HG03460 (cell line): ENCODE data around the gene POC1B.

Experiments used
- ATAC-seq: cut with Tn5 transposase; IDR thresholded peaks from one replicate; pipeline ENCODE4 v1.9.1; 2021; ENCODE audit not compliant: unreplicated experiment

The POC1B gene

DNA sequence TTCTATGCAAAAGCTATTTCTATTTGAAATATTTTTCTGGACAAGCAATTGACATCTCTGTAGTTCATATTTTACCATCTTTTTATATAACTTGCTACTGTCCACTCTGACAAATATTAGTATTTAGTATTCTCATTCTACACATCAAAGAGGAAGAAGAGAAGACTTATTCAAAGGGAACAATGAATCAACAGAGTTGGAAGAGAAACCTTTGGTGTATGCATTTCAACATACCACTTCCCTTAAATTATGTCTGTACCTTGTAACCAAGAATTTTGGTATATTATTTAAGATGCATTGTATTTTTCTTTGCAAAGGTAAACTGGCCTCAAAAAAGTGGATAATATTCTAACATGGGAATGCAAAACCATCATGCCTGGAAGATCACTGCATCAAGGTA lies 101.5 kb downstream of the POC1B start:
- ATAC-seq, result no peak

- no peak for ATAC-seq
Measured at GRCh38 chr12:89421092-89421835, 104.6 kb downstream of the POC1B start.

DNA sequence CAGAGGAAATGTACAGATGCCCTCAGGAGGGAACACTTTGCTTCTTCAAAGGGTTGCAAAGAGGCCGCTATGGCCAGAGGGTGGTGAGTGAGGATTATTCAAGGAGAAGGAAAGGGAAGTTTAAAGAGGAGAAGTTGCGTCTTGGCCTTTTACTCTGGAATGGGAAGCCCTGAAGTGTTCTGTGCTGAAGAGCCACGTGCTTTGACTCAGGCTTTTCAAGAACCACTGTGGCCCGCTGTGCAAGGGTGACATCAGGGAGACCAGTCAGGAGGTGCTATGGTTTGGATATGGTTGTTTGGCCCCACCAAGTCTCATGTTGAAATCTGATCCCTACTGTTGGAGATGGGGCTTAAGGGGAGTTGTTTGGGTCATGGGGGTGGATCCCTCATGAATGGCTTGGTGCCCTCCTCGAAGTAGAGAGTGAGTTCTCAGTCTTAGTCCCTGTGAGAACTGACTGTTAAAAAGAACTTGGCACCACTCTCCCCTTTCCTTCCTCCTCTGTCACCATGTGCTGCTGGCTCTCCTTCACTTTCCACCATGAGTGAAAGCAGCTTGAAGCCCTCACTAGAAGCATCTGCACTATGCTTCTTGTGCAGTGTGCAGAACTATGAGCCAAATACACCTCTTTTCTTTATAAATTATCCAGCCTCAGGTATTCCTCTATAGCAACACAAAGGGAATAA lies 107.5 kb downstream of the POC1B start:
- ATAC-seq, result no peak

- ATAC-seq, result no peak
Measured at GRCh38 chr12:89417246-89417977, 108.4 kb downstream of the POC1B start.

DNA sequence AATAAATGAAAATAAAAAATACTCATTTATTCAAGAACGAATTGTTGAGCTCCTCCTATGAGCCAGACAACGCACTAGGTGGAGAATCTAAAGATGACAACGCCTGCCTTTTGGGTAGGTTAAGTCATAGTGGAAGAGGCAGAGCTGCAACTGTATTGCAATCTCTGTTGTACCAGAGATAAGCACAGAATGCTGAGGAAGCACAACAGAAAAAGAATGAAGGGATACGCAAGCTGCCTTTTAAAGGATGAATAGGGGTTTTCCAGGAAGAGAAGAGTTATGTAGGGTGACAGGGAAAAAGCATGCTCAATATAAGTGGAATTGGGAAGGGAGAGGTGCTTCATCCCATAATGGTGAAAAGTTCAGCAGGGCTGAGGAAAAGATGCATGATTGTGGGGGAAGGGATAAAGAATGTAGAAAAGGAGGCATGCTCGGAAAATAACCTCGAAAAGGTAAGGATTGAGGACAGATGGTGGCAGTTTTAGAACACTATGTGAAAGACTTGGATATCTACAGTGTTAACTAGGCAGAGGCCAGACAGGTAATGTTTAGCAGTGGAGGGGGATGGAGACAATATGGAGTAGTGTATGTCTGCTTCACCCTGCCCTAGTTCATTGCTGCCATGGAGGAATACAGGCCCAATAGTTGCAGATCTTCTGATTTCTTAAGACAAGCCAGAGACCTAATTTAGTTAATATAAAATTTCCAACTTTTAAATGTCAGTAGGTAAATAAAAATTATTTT lies 109.6 kb downstream of the POC1B start:
- no peak for ATAC-seq

- ATAC-seq, result no peak
Measured at GRCh38 chr12:89414851-89415250, 111.0 kb downstream of the POC1B start.

GRCh38 chr12:89414322-89414721 lies 111.5 kb downstream of the POC1B start:
- ATAC-seq, result no peak

GRCh38 chr12:89413234-89413633 lies 112.6 kb downstream of the POC1B start:
- ATAC-seq, result no peak

DNA sequence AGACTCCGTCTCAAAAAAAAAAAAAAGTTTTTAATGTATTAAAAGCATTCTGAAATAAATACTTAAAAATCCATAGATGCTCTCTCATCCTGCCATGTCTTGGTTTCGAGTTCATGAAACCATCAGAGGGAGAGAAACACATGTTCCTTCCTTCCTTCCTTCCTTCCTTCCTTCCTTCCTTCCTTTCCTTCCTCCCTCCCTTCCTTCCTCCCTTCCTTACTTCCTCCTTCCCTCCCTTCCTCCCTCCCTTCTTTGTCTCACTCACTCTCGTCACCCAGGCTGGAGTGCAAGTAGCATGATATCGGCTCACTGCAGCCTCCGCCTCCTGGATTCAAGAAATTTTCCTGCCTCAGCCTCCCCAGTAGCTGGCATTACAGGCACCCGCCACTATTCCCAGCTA lies 113.2 kb downstream of the POC1B start:
- no peak for ATAC-seq

DNA sequence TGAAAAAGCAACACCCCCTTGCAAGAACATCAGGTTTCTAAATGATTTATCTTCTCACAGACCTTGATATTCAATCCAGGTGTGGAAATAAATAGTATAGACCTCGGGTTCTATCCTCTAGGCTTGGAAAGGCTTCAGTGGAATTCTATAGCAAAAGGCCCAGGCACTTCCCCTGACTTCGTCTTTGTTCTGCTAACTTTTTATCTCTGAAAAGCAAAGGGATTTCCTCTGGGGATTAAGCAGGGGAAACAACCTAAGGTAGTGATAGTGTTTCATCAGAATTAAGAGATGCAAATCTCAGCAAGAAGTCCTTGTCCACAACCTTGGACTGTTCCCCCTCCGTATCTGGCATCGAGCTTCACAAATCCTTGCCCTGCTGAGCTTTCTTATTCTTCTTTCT lies 114.0 kb downstream of the POC1B start:
- ATAC-seq, result no peak

- ATAC-seq, result no peak
Measured at GRCh38 chr12:89411234-89411633, 114.6 kb downstream of the POC1B start.

DNA sequence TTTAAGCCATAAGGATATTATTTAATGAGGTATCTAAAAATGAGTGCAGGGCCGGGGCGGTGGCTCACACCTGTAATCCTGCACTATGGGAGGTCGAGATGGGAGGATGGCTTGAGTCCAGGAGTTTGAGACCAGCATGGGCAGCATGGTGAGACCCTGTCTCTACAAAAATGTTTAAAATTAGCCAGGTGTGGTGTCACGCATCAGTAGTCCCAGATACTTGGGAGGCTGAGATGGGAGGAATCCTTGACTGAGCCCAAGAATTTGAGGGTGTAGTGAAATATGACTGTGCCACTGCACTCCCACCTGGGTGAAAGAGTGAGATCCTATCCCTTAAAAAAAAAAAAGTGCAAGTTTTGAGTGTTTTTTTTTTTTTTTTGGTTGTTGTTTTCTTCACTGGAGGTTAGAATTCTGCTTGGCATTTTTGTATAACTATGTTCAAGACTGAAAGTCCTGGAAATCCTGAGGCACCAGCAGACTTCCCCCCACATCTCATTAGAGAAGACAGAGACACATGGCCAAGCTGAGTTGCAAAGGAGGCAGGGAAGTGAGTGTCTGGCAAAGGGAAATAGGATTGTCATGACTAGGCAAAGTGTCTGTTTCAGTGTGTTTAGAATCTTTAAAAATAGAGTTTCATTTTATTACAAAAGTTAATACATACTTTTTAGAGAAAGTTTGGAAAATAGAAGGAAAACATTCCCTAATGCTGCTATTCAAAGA lies 120.1 kb downstream of the POC1B start:
- ATAC-seq, result no peak

GRCh38 chr12:89401433-89402058 lies 124.3 kb downstream of the POC1B start:
- no peak for ATAC-seq

DNA sequence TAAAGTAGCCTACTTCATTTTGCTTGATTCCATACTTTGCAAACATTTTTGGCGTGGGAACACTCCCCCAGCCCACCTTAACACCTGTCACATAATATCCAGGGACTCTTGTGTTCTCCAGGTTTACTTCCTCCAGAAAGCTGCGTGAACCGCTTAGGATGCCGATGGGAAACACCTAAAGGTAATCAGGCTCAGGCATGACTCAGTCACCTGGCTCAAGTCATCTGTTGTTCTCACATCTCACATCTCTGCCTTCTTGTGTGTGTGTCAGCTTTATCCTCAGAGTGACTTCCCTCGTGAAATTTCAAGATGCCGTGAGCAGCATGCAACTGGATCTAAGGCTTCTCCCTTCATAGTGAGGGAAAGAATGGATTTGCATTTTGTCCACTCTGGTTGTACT lies 125.4 kb downstream of the POC1B start:
- no peak for ATAC-seq

- no peak for ATAC-seq
Measured at GRCh38 chr12:89395712-89396111, 130.1 kb downstream of the POC1B start.

DNA sequence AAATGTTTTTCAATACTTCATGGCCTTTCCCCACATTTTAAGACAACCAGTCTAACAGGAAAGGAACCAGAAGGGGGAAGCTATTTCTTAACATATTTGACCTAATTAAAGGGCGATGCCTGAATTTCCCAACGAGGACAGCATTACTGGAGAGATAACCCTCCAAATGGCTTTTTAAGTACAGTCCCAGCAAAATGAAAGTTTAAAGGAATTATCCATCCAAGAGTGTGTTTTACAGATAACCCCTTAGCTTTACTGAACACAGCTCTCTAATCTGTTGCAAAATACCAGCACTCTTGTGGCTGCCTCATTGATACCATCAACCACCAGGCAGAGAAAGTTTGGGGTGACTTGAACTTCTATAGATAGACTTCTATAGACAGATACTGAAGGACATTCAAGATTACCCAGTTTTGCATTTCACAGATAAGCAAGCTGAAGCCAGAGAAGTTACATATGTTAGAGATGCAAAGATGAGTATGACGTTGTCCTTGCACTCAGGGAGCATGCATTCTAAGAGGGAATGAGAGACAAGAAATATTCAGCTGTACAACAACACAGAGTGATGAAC lies 132.2 kb downstream of the POC1B start:
- ATAC-seq, result no peak

DNA sequence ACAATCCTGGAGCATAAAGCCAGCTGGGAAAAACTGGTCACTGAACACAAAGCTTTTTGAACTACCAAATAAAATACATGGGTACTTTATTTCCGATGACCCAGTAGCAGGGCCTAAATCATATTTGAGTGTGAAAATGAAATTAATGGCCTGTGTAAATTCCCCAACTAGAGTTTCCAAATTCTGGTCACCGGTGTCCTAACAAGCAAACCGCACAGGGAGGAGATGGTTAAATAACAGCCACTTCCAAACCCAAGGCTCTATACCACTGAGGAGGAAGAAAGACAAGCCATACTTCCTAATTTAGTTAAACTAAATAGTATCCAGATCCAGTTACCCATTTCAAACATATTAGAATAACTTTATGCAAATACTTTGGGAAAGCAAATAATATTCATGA lies 133.5 kb downstream of the POC1B start:
- no peak for ATAC-seq

- no peak for ATAC-seq
Measured at GRCh38 chr12:89391726-89392336, 134.0 kb downstream of the POC1B start.
